ENCODE measurements around the gene HDAC5.

The HDAC5 gene

GRCh38 chr17:44097110-44097958, 26.1 kb downstream of the HDAC5 start:
- Histone ChIP-seq H3K4me3 (IDR thresholded peaks at IDR 0.05; ENCODE audit: insufficient read depth, low read depth, low read length) (no peak overlapping the region), H4K20me1 (ENCODE audit: insufficient read depth) (no peaks in the 10 kb centered on the region), H3K27ac (peak overlapping the region; percentile 16; the same call in 1 of the 2 replicates), H2AFZ (ENCODE audit: low read depth) (no peak overlapping the region), H3K4me2 (no peak overlapping the region; the same call in 1 of the 2 replicates), H3K27me3 (ENCODE audit: insufficient read depth, low read depth) (no peaks in the 10 kb centered on the region), H3K9ac (no peak overlapping the region), H3K36me3 (ENCODE audit: insufficient read depth) (no peaks in the 10 kb centered on the region), H3K79me2 (ENCODE audit: insufficient read depth, low read depth) (peaks cover 18% of the 10 kb centered on the region; the same call in 1 of the 2 replicates), H3K4me1 (ENCODE audit: low read depth, poor library complexity, severe bottlenecking) (peaks cover 58% of the 10 kb centered on the region)
- no peak for TF ChIP-seq CTCF (conservative IDR thresholded peaks at IDR 0.05; ENCODE audit: low read depth, low read length)

GRCh38 chr17:44095647-44096496, 27.6 kb downstream of the HDAC5 start:
- peaks cover 6% of the 10 kb centered on the region; the same call in 1 of the 2 replicates for H3K36me3 ChIP-seq (ENCODE audit: insufficient read depth)
- peaks cover 15% of the 10 kb centered on the region; the same call in 1 of the 2 replicates for H3K79me2 ChIP-seq (ENCODE audit: insufficient read depth, low read depth)
- no peaks in the 10 kb centered on the region for H3K27me3 ChIP-seq (ENCODE audit: insufficient read depth, low read depth)
- no peak for TF ChIP-seq CTCF (conservative IDR thresholded peaks at IDR 0.05; ENCODE audit: low read depth, low read length)
- no peak overlapping the region for H2AFZ ChIP-seq (ENCODE audit: low read depth)
- peak overlapping the region; percentile 7; the same call in 1 of the 2 replicates for H3K4me2 ChIP-seq
- H3K9ac ChIP-seq, result 0 out of 2 replicates have a peak overlapping the region, but pooled peaks have one; percentile 2
- H4K20me1 ChIP-seq (ENCODE audit: insufficient read depth), result no peaks in the 10 kb centered on the region
- H3K27ac ChIP-seq, result peak overlapping the region; percentile 34; the same call in 1 of the 2 replicates
- H3K4me3 ChIP-seq (IDR thresholded peaks at IDR 0.05; ENCODE audit: insufficient read depth, low read depth, low read length), result no peak overlapping the region
- H3K4me1 ChIP-seq (ENCODE audit: low read depth, poor library complexity, severe bottlenecking), result peaks cover 48% of the 10 kb centered on the region

GRCh38 chr17:44095388-44095646, 28.1 kb downstream of the HDAC5 start:
- H3K27ac ChIP-seq, result 0 out of 2 replicates have a peak overlapping the region, but pooled peaks have one; percentile 2
- no peak overlapping the region for H2AFZ ChIP-seq (ENCODE audit: low read depth)
- H3K36me3 ChIP-seq (ENCODE audit: insufficient read depth), result peaks cover 8% of the 10 kb centered on the region; the same call in 1 of the 2 replicates
- H4K20me1 ChIP-seq (ENCODE audit: insufficient read depth), result no peaks in the 10 kb centered on the region
- H3K4me3 ChIP-seq (IDR thresholded peaks at IDR 0.05; ENCODE audit: insufficient read depth, low read depth, low read length), result no peak overlapping the region
- peaks cover 15% of the 10 kb centered on the region; the same call in 1 of the 2 replicates for H3K79me2 ChIP-seq (ENCODE audit: insufficient read depth, low read depth)
- peaks cover 48% of the 10 kb centered on the region for H3K4me1 ChIP-seq (ENCODE audit: low read depth, poor library complexity, severe bottlenecking)
- H3K9ac ChIP-seq, result no peak overlapping the region
- TF ChIP-seq CTCF (conservative IDR thresholded peaks at IDR 0.05; ENCODE audit: low read depth, low read length), result no peak
- peak overlapping the region; percentile 7; the same call in 1 of the 2 replicates for H3K4me2 ChIP-seq
- no peaks in the 10 kb centered on the region for H3K27me3 ChIP-seq (ENCODE audit: insufficient read depth, low read depth)

- Histone ChIP-seq H3K27ac (0 out of 2 replicates have a peak overlapping the region, but pooled peaks have one; percentile 2), H3K79me2 (ENCODE audit: insufficient read depth, low read depth) (peaks cover 15% of the 10 kb centered on the region; the same call in 1 of the 2 replicates), H4K20me1 (ENCODE audit: insufficient read depth) (no peaks in the 10 kb centered on the region), H3K4me3 (IDR thresholded peaks at IDR 0.05; ENCODE audit: insufficient read depth, low read depth, low read length) (no peak overlapping the region), H3K4me2 (peak overlapping the region; percentile 7; the same call in 1 of the 2 replicates), H2AFZ (ENCODE audit: low read depth) (no peak overlapping the region), H3K36me3 (ENCODE audit: insufficient read depth) (peaks cover 8% of the 10 kb centered on the region; the same call in 1 of the 2 replicates), H3K4me1 (ENCODE audit: low read depth, poor library complexity, severe bottlenecking) (peaks cover 43% of the 10 kb centered on the region), H3K27me3 (ENCODE audit: insufficient read depth, low read depth) (no peaks in the 10 kb centered on the region), H3K9ac (no peak overlapping the region)
- no peak for TF ChIP-seq CTCF (conservative IDR thresholded peaks at IDR 0.05; ENCODE audit: low read depth, low read length)
Observed at GRCh38 chr17:44094701-44095387, 28.6 kb downstream of the HDAC5 start.

Data from KMS-11 (cell line).